Measurements from ENCODE around the gene SLAIN1. TPM values are rescaled to one million over a fixed set of nuclear protein-coding genes. Genes with fewer than 3 reads are reported as not detected.
A peak's percentile ranks its signal among the peaks of the same experiment; 100 is the strongest.

SLAIN1 gene
- total RNA-seq, 1 donor from 2014 or later = 3.4 TPM

DNA sequence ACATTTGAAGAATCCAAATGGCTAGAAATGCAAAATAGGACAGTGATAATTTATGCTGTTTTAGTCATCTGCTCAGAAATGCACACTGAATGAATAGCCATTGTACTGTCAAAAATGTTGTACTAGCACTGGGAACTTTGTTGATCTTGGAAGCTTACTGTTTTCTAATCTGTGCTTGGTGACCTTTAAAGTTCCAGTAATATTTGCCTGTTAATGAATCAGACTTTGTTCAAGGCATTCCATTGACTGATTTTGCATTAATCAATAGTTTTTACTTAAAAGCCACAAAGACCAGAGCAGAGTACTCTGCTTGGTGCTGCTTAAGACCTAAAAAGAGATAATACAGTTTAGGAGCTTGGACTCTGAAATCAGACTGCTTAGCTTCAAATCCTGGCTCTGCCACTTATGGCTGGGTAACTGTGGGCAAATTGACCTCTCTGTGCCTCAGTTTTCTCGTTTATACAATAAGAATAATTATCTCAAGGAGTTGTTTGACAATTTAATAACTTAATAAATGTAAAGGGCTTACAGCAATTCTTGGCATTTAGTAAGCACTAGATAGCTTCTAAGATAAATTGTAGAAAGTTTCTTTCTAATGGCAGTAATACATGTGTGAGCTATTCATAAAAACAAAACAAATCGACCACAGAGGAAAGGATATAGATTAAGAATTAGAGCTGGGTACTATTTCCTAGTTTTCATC, 4.6 kb upstream of the SLAIN1 start:
- FAIRE-seq (no peak), DNase-seq (ENCODE audit: low read depth) (peak; percentile 19)
- Mint-ChIP-seq H3K9me3 (ENCODE audit: unreplicated experiment) (no peaks in the 10 kb centered on the region), H3K4me3 (ENCODE audit: unreplicated experiment) (no peak overlapping the region), H3K4me1 (ENCODE audit: low read depth, unreplicated experiment) (no peaks in the 10 kb centered on the region), H3K27ac (ENCODE audit: unreplicated experiment) (no peak overlapping the region), H3K27me3 (ENCODE audit: low read depth, unreplicated experiment) (peaks cover 9% of the 10 kb centered on the region), H3K36me3 (ENCODE audit: low read depth, unreplicated experiment) (no peaks in the 10 kb centered on the region)
- TF ChIP-seq, protein P1, sequence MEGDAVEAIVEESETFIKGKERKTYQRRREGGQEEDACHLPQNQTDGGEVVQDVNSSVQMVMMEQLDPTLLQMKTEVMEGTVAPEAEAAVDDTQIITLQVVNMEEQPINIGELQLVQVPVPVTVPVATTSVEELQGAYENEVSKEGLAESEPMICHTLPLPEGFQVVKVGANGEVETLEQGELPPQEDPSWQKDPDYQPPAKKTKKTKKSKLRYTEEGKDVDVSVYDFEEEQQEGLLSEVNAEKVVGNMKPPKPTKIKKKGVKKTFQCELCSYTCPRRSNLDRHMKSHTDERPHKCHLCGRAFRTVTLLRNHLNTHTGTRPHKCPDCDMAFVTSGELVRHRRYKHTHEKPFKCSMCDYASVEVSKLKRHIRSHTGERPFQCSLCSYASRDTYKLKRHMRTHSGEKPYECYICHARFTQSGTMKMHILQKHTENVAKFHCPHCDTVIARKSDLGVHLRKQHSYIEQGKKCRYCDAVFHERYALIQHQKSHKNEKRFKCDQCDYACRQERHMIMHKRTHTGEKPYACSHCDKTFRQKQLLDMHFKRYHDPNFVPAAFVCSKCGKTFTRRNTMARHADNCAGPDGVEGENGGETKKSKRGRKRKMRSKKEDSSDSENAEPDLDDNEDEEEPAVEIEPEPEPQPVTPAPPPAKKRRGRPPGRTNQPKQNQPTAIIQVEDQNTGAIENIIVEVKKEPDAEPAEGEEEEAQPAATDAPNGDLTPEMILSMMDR (IDR thresholded peaks at IDR 0.05; ENCODE audit: insufficient read depth, low read depth, low read length) = no peak
- no peak for TF ChIP-seq EZH2 (IDR thresholded peaks at IDR 0.05; ENCODE audit: insufficient read depth, low read length)
- Histone ChIP-seq H3K27me3 (ENCODE audit: insufficient read depth, low read length) (peaks cover 18% of the 10 kb centered on the region), H3K4me1 (ENCODE audit: insufficient read depth, low read length) (no peaks in the 10 kb centered on the region), H2AFZ (ENCODE audit: low read depth, low read length) (no peak overlapping the region), H3K4me3 (ENCODE audit: insufficient read depth, low read depth, low read length) (no peak overlapping the region), H4K20me1 (ENCODE audit: insufficient read depth, low read length) (no peaks in the 10 kb centered on the region), H3K27ac (ENCODE audit: low read depth, low read length) (no peak overlapping the region), H3K4me2 (ENCODE audit: low read length) (no peak overlapping the region), H3K9ac (ENCODE audit: low read length) (no peak overlapping the region), H3K9me3 (ENCODE audit: insufficient read depth, low read depth, low read length) (no peaks in the 10 kb centered on the region), H3K79me2 (ENCODE audit: insufficient read depth, low read length) (no peaks in the 10 kb centered on the region), H3K36me3 (ENCODE audit: insufficient read depth, low read length) (no peaks in the 10 kb centered on the region)

DNA sequence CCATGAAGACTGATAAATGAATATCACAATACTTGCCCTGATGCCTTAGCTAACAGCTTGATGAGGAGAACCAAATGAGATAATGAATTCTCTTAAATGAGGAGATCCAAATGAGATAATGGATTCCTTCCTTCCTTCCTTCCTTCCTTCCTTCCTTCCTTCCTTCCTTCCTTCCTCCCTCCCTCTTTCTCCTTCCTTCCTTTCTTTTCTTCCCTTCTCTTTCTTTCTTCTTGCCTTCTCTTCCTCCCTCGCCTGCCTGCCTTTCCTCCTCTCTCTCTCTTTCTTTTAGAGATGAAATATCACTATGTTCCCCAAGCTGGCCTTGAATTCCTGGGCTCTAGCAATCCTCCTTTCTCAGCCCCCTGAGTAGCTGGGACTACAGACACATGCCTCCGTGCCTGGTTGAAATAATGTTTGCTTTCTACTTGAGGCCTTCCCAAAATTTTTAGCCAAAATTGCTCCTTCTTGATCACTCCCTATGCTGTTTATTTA, 4.0 kb upstream of the SLAIN1 start:
- no peak overlapping the region for H3K27ac Mint-ChIP-seq (ENCODE audit: unreplicated experiment)
- Histone ChIP-seq H3K4me2 (ENCODE audit: low read length) (no peak overlapping the region), H2AFZ (ENCODE audit: low read depth, low read length) (no peak overlapping the region), H3K4me3 (ENCODE audit: insufficient read depth, low read depth, low read length) (no peak overlapping the region), H4K20me1 (ENCODE audit: insufficient read depth, low read length) (no peaks in the 10 kb centered on the region), H3K27ac (ENCODE audit: low read depth, low read length) (no peak overlapping the region), H3K9me3 (ENCODE audit: insufficient read depth, low read depth, low read length) (no peaks in the 10 kb centered on the region), H3K27me3 (ENCODE audit: insufficient read depth, low read length) (peaks cover 18% of the 10 kb centered on the region), H3K9ac (ENCODE audit: low read length) (no peak overlapping the region), H3K36me3 (ENCODE audit: insufficient read depth, low read length) (no peaks in the 10 kb centered on the region), H3K4me1 (ENCODE audit: insufficient read depth, low read length) (no peaks in the 10 kb centered on the region), H3K79me2 (ENCODE audit: insufficient read depth, low read length) (no peaks in the 10 kb centered on the region)
- H3K27me3 Mint-ChIP-seq (ENCODE audit: low read depth, unreplicated experiment) = peaks cover 9% of the 10 kb centered on the region
- FAIRE-seq (no peak), DNase-seq (ENCODE audit: low read depth) (no peak)
- no peak overlapping the region for H3K4me3 Mint-ChIP-seq (ENCODE audit: unreplicated experiment)
- no peaks in the 10 kb centered on the region for H3K4me1 Mint-ChIP-seq (ENCODE audit: low read depth, unreplicated experiment)
- H3K36me3 Mint-ChIP-seq (ENCODE audit: low read depth, unreplicated experiment) = no peaks in the 10 kb centered on the region
- TF ChIP-seq, protein P1 (IDR thresholded peaks at IDR 0.05; ENCODE audit: insufficient read depth, low read depth, low read length) = no peak
- no peak for TF ChIP-seq EZH2 (IDR thresholded peaks at IDR 0.05; ENCODE audit: insufficient read depth, low read length)
- no peaks in the 10 kb centered on the region for H3K9me3 Mint-ChIP-seq (ENCODE audit: unreplicated experiment)
